Measurements from ENCODE around the gene RHBG. TPM values are rescaled to one million over a fixed set of nuclear protein-coding genes. Genes with fewer than 3 reads are reported as not detected.

RHBG gene
- total RNA-seq, 3 donors from 2014 or later (not counting 1 experiment from before 2014, with no cell fraction given), result not detected

DNA sequence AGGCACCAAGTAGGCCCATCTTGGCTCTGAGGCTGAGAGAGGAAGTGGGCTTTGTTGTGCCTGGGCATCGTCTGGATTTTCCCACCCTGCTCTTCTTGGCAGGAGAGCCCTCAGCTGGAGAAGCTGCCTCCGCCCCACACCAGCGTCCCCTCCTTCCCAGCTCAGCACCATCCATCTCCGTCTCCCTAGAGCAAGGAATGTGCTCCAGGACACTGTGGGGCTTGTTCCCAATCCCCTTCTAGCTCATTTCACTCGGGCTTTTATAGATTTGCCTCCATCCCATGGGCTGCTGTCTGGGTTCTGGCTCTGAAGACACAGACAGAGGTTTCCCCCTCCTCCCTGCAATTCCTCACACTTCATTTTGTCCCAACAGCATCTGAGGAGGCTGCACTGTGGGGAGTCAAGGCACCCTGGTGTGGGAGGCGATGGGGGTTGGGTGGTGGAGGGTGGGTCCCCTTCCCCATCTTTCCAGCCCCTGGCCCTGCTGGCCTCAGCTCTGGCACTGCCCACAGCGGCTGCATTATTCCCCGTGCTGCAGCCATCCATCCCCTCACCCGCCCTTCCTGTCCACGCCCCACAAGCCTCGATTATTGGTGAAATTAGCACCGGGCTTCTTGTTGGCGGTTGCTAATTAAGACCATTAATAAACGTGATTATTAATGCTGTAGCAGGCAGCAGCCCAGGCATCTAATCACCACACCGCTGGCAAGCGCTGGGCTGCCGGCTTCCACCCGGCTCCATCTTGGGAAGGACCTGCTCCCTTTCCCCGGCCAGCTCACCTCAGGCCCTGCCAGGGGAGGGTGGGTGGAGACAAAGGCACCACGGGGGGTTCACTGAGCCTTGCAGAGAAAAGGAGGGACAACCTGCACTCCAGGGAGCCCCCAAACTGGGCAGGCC is 21.7 kb downstream of the RHBG start:
- peaks cover 16 to 35% of the 10 kb centered on the region in 2 donors for H3K27me3 Mint-ChIP-seq (ENCODE audit: low read depth in 2 of 2)
- no peaks in the 10 kb centered on the region for H3K36me3 Mint-ChIP-seq
- WGBS (ENCODE audit: insufficient coverage), result 79% methylated on average over 19 of the region's 20 CpGs
- peaks cover 11% of the 10 kb centered on the region for H3K27me3 ChIP-seq (ENCODE audit: control insufficient read depth, insufficient read depth, low read length)
- ATAC-seq, result no peak
- no peaks in the 10 kb centered on the region for H3K9me3 Mint-ChIP-seq
- no peak for DNase-seq
- H3K36me3 ChIP-seq (ENCODE audit: control insufficient read depth, insufficient read depth, low read length), result no peaks in the 10 kb centered on the region
- intact Hi-C loops (cut with micrococcal nuclease), result no loop called here
- peaks cover 5% of the 10 kb centered on the region in 2 donors for H3K4me1 Mint-ChIP-seq
- no peak overlapping the region for H3K4me3 ChIP-seq (ENCODE audit: low read length)
- no peak overlapping the region for H3K4me3 Mint-ChIP-seq
- TF ChIP-seq CTCF (IDR thresholded peaks at IDR 0.05), result no peak
- no peaks in the 10 kb centered on the region for H3K9me3 ChIP-seq (ENCODE audit: control insufficient read depth, insufficient read depth, low read length)
- H3K27ac ChIP-seq (ENCODE audit: low read length), result no peak overlapping the region
- no peak overlapping the region for H3K27ac Mint-ChIP-seq
- peaks cover 5% of the 10 kb centered on the region for H3K4me1 ChIP-seq (ENCODE audit: control insufficient read depth, insufficient read depth, low read length)

DNA sequence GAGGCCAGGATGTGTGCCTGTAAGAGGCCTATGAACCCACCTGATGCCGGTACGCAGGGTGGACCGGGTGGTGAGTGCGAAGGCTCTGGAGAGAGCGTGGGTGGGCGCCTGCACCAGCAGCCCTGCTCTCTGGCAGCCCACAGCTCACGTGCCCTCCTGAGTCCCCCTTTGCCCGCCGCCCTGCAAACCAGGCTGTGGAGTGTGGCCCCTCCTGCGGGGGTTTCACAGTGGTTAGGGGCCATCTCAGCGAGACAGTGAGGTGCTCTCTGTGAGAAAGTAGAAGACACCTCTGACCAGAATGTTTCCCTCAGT is 22.3 kb downstream of the RHBG start:
- H3K4me3 ChIP-seq (ENCODE audit: low read length), result no peak overlapping the region
- peaks cover 12 to 34% of the 10 kb centered on the region in 2 donors for H3K27me3 Mint-ChIP-seq (ENCODE audit: low read depth in 2 of 2)
- no peaks in the 10 kb centered on the region for H3K9me3 ChIP-seq (ENCODE audit: control insufficient read depth, insufficient read depth, low read length)
- DNase-seq (no peak), ATAC-seq (no peak)
- no peak overlapping the region for H3K4me3 Mint-ChIP-seq
- intact Hi-C loops (cut with micrococcal nuclease), result no loop called here
- H3K4me1 Mint-ChIP-seq, result no peaks in the 10 kb centered on the region
- H3K27ac Mint-ChIP-seq, result no peak overlapping the region
- no peak overlapping the region for H3K27ac ChIP-seq (ENCODE audit: low read length)
- no peaks in the 10 kb centered on the region for H3K36me3 ChIP-seq (ENCODE audit: control insufficient read depth, insufficient read depth, low read length)
- no peaks in the 10 kb centered on the region for H3K4me1 ChIP-seq (ENCODE audit: control insufficient read depth, insufficient read depth, low read length)
- no peaks in the 10 kb centered on the region for H3K36me3 Mint-ChIP-seq
- no peaks in the 10 kb centered on the region for H3K9me3 Mint-ChIP-seq
- WGBS (ENCODE audit: insufficient coverage), result 91% methylated on average over 11 of the region's 11 CpGs
- TF ChIP-seq CTCF (IDR thresholded peaks at IDR 0.05), result no peak
- H3K27me3 ChIP-seq (ENCODE audit: control insufficient read depth, insufficient read depth, low read length), result peaks cover 5% of the 10 kb centered on the region

DNA sequence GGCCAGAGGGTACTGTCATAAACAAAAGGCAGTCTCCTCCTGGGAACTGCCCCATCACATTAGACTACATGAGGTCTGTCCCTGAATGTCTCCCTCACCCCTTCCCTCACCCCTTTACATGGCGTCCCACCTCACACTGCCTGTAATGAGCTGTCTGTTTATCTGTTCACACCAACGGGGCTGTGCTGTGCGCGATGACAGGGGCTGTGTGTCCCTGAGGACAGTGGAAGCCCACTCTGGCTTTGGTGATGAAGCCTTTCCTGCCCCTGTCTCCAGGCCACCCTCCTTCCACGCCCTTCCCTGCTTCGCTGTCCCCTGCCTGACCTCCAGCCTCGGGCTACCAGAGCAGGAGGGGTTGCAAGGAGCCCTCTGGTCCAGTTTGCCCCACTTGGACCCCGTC is 22.7 kb downstream of the RHBG start:
- Histone ChIP-seq H3K4me3 (ENCODE audit: low read length) (no peak overlapping the region), H3K27me3 (ENCODE audit: control insufficient read depth, insufficient read depth, low read length) (peaks cover 5% of the 10 kb centered on the region), H3K36me3 (ENCODE audit: control insufficient read depth, insufficient read depth, low read length) (no peaks in the 10 kb centered on the region), H3K4me1 (ENCODE audit: control insufficient read depth, insufficient read depth, low read length) (no peaks in the 10 kb centered on the region), H3K27ac (ENCODE audit: low read length) (no peak overlapping the region), H3K9me3 (ENCODE audit: control insufficient read depth, insufficient read depth, low read length) (no peaks in the 10 kb centered on the region)
- Mint-ChIP-seq H3K4me3 (no peak overlapping the region), H3K36me3 (no peaks in the 10 kb centered on the region), H3K27me3 (ENCODE audit: low read depth in 2 of 2) (peaks cover 12 to 32% of the 10 kb centered on the region in 2 donors), H3K27ac (no peak overlapping the region), H3K9me3 (no peaks in the 10 kb centered on the region), H3K4me1 (no peaks in the 10 kb centered on the region)
- intact Hi-C loops (cut with micrococcal nuclease), result no loop called here
- DNase-seq, result no peak
- WGBS (ENCODE audit: insufficient coverage), result 76% methylated on average over 8 of the region's 8 CpGs
- no peak for TF ChIP-seq CTCF (IDR thresholded peaks at IDR 0.05)
- no peak for ATAC-seq

GRCh38 chr1:156392452-156392853 is 23.4 kb downstream of the RHBG start:
- Histone ChIP-seq H3K27me3 (ENCODE audit: control insufficient read depth, insufficient read depth, low read length) (peaks cover 5% of the 10 kb centered on the region), H3K4me1 (ENCODE audit: control insufficient read depth, insufficient read depth, low read length) (no peaks in the 10 kb centered on the region), H3K9me3 (ENCODE audit: control insufficient read depth, insufficient read depth, low read length) (no peaks in the 10 kb centered on the region), H3K36me3 (ENCODE audit: control insufficient read depth, insufficient read depth, low read length) (no peaks in the 10 kb centered on the region), H3K4me3 (ENCODE audit: low read length) (no peak overlapping the region), H3K27ac (ENCODE audit: low read length) (no peak overlapping the region)
- DNase-seq (no peak), ATAC-seq (no peak)
- intact Hi-C loops (cut with micrococcal nuclease), result no loop called here
- no peaks in the 10 kb centered on the region for H3K9me3 Mint-ChIP-seq
- no peak overlapping the region for H3K27ac Mint-ChIP-seq
- H3K27me3 Mint-ChIP-seq (ENCODE audit: low read depth in 2 of 2), result peaks cover 12 to 26% of the 10 kb centered on the region in 2 donors
- no peak for TF ChIP-seq CTCF (IDR thresholded peaks at IDR 0.05)
- 86% methylated on average over 12 of the region's 13 CpGs for WGBS (ENCODE audit: insufficient coverage)
- H3K4me3 Mint-ChIP-seq, result no peak overlapping the region
- H3K4me1 Mint-ChIP-seq, result no peaks in the 10 kb centered on the region
- no peaks in the 10 kb centered on the region for H3K36me3 Mint-ChIP-seq
